DOHH2 (cell line): ENCODE data around the gene CEP295NL.

Source experiments
- EZH2phosphoT487 ChIP-seq: fragments of 200-600 bp; sonication (generic); IDR thresholded peaks from 2 replicates; pipeline ENCODE4 v1.6.1; 2017; ENCODE audit warnings: borderline replicate concordance, mild to moderate bottlenecking, antibody characterized with exemption, low read length, moderate library complexity, mixed read lengths
- TF ChIP-seq, protein P1 (sequence below): fragments of 200-600 bp; sonication (generic); IDR thresholded peaks from one replicate; pipeline ENCODE4 v1.5.1; 2014; ENCODE audit warnings: antibody characterized with exemption, mild to moderate bottlenecking, low read depth, low read length; ENCODE audit not compliant: poor library complexity, severe bottlenecking

DNA sequence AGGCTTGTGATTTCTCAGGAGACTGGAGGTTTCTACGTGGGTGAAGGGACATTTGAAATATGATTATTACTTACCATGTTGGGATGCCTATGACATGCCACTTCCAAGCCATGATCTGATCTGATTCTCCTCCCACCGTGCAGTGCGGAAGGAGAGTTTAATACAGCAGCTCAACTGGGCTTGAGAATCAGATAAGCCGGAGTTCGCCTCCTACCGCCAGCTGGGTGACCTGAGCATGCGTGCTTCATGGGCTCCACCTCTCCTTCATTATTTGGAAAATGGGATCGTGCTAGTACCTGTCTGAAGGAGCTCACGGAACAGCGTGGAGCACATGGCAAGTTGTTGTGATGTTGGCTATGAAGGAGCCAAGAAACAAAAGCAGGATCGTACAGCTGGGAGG is 34.6 kb upstream of the CEP295NL start:
- TF ChIP-seq, protein P1, sequence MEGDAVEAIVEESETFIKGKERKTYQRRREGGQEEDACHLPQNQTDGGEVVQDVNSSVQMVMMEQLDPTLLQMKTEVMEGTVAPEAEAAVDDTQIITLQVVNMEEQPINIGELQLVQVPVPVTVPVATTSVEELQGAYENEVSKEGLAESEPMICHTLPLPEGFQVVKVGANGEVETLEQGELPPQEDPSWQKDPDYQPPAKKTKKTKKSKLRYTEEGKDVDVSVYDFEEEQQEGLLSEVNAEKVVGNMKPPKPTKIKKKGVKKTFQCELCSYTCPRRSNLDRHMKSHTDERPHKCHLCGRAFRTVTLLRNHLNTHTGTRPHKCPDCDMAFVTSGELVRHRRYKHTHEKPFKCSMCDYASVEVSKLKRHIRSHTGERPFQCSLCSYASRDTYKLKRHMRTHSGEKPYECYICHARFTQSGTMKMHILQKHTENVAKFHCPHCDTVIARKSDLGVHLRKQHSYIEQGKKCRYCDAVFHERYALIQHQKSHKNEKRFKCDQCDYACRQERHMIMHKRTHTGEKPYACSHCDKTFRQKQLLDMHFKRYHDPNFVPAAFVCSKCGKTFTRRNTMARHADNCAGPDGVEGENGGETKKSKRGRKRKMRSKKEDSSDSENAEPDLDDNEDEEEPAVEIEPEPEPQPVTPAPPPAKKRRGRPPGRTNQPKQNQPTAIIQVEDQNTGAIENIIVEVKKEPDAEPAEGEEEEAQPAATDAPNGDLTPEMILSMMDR = no peak
- TF ChIP-seq EZH2phosphoT487 = no peak
